Measurements from ENCODE around the gene FXYD6.

The FXYD6 gene

GRCh38 chr11:117874910-117875381 lies 1.5 kb downstream of the FXYD6 start:
- H3K36me3 ChIP-seq (ENCODE audit: low read length) = no peaks in the 10 kb centered on the region
- H4K20me1 ChIP-seq (ENCODE audit: low read depth, low read length) = no peaks in the 10 kb centered on the region
- H3K4me3 ChIP-seq (ENCODE audit: insufficient read depth, low read length, poor library complexity, severe bottlenecking) = no peak overlapping the region
- H3K9me2 ChIP-seq (replicated peaks; ENCODE audit: insufficient read depth, low read length) = no peaks in the 10 kb centered on the region
- H3K4me2 ChIP-seq (ENCODE audit: low read depth, low read length, poor library complexity, severe bottlenecking) = no peak overlapping the region
- no peak overlapping the region for H3K27ac ChIP-seq (ENCODE audit: low read depth, low read length)
- H3K9ac ChIP-seq (ENCODE audit: low read length) = no peak overlapping the region
- H3F3A ChIP-seq (ENCODE audit: insufficient read depth) = no peaks in the 10 kb centered on the region
- H2AFZ ChIP-seq (ENCODE audit: low read depth, low read length, severe bottlenecking) = no peak overlapping the region
- no peaks in the 10 kb centered on the region for H3K9me3 ChIP-seq (ENCODE audit: insufficient read depth, low read length)
- H3K79me2 ChIP-seq (ENCODE audit: insufficient read depth, low read length) = no peaks in the 10 kb centered on the region
- H3K27me3 ChIP-seq (ENCODE audit: low read length) = no peaks in the 10 kb centered on the region
- TF ChIP-seq, protein P1, sequence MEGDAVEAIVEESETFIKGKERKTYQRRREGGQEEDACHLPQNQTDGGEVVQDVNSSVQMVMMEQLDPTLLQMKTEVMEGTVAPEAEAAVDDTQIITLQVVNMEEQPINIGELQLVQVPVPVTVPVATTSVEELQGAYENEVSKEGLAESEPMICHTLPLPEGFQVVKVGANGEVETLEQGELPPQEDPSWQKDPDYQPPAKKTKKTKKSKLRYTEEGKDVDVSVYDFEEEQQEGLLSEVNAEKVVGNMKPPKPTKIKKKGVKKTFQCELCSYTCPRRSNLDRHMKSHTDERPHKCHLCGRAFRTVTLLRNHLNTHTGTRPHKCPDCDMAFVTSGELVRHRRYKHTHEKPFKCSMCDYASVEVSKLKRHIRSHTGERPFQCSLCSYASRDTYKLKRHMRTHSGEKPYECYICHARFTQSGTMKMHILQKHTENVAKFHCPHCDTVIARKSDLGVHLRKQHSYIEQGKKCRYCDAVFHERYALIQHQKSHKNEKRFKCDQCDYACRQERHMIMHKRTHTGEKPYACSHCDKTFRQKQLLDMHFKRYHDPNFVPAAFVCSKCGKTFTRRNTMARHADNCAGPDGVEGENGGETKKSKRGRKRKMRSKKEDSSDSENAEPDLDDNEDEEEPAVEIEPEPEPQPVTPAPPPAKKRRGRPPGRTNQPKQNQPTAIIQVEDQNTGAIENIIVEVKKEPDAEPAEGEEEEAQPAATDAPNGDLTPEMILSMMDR (IDR thresholded peaks at IDR 0.05; ENCODE audit: insufficient read depth, low read length, poor library complexity, severe bottlenecking) = no peak
- TF ChIP-seq EZH2phosphoT487 (conservative IDR thresholded peaks at IDR 0.05; ENCODE audit: low read length) = no peak

DNA sequence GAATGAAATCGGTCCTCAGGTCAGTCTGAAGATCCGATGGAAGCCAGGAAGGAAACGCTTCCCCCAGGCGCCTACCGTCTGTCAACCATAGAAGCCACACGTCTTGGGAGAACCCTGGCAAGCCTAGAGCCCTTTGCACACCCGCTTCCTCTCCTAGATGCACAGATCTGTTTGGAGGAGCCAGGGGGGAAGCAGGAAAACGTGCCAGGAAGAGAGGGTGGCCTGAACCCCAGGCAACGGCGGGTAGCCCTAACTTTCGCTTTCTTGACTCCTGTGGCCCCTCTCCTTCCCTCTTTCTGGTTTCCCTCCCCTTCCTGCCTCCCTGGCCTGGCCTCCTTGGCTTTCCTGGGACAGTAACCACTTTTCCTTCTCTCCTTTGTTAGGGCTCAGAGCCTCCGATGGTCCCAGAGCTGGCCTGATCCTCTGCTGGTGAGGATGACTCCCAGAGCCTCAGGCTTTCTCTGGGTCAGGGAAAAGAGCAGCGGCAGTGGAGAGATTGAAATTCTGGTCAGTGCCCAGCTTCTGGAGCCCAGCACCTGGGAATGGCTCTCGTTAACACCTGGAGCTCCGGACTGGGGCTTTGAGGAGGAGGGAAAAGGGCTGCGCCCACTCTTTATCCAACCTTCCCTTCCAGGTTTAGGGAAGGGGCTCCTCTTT lies 2.1 kb downstream of the FXYD6 start:
- Histone ChIP-seq H3K9me3 (ENCODE audit: insufficient read depth, low read length) (no peaks in the 10 kb centered on the region), H3K27me3 (ENCODE audit: low read length) (no peaks in the 10 kb centered on the region), H3K9me2 (replicated peaks; ENCODE audit: insufficient read depth, low read length) (no peaks in the 10 kb centered on the region), H3K36me3 (ENCODE audit: low read length) (no peaks in the 10 kb centered on the region), H3K27ac (ENCODE audit: low read depth, low read length) (no peak overlapping the region), H3K79me2 (ENCODE audit: insufficient read depth, low read length) (no peaks in the 10 kb centered on the region), H3F3A (ENCODE audit: insufficient read depth) (no peaks in the 10 kb centered on the region), H2AFZ (ENCODE audit: low read depth, low read length, severe bottlenecking) (no peak overlapping the region), H4K20me1 (ENCODE audit: low read depth, low read length) (no peaks in the 10 kb centered on the region), H3K4me3 (ENCODE audit: insufficient read depth, low read length, poor library complexity, severe bottlenecking) (no peak overlapping the region), H3K9ac (ENCODE audit: low read length) (no peak overlapping the region), H3K4me2 (ENCODE audit: low read depth, low read length, poor library complexity, severe bottlenecking) (no peak overlapping the region)
- TF ChIP-seq EZH2phosphoT487 (conservative IDR thresholded peaks at IDR 0.05; ENCODE audit: low read length) = no peak
- TF ChIP-seq, protein P1 (IDR thresholded peaks at IDR 0.05; ENCODE audit: insufficient read depth, low read length, poor library complexity, severe bottlenecking) = no peak

DNA sequence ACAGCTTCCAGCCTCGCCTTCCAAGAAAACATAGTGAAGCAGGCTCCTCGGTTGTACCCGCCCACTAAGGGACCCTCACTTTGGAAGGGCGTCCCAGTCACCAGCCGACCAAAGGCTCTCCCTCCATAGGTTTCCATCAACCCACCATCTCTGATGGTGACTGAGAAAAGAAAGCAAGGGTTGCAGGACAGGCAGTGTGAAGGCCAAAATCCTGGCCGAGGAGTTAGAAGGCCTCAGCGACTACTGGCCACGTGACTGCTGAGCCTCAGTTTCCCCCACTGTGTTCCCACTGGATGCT lies 2.7 kb downstream of the FXYD6 start:
- Histone ChIP-seq H3K9me2 (replicated peaks; ENCODE audit: insufficient read depth, low read length) (no peaks in the 10 kb centered on the region), H3K36me3 (ENCODE audit: low read length) (no peaks in the 10 kb centered on the region), H3K9ac (ENCODE audit: low read length) (no peak overlapping the region), H4K20me1 (ENCODE audit: low read depth, low read length) (no peaks in the 10 kb centered on the region), H3K4me2 (ENCODE audit: low read depth, low read length, poor library complexity, severe bottlenecking) (no peak overlapping the region), H3K79me2 (ENCODE audit: insufficient read depth, low read length) (no peaks in the 10 kb centered on the region), H3K9me3 (ENCODE audit: insufficient read depth, low read length) (no peaks in the 10 kb centered on the region), H3K27me3 (ENCODE audit: low read length) (no peaks in the 10 kb centered on the region), H3F3A (ENCODE audit: insufficient read depth) (no peaks in the 10 kb centered on the region), H2AFZ (ENCODE audit: low read depth, low read length, severe bottlenecking) (no peak overlapping the region), H3K27ac (ENCODE audit: low read depth, low read length) (no peak overlapping the region), H3K4me3 (ENCODE audit: insufficient read depth, low read length, poor library complexity, severe bottlenecking) (no peak overlapping the region)
- TF ChIP-seq, protein P1 (IDR thresholded peaks at IDR 0.05; ENCODE audit: insufficient read depth, low read length, poor library complexity, severe bottlenecking) = no peak
- no peak for TF ChIP-seq EZH2phosphoT487 (conservative IDR thresholded peaks at IDR 0.05; ENCODE audit: low read length)

Measured in SU-DHL-6 (cell line).